Measurements from ENCODE around the gene PLEKHD1. TPM values are rescaled to one million over a fixed set of nuclear protein-coding genes. Genes with fewer than 3 reads are reported as not detected.

Gene PLEKHD1
- total RNA-seq, 1 donor from 2014 or later = 0.05 TPM

DNA sequence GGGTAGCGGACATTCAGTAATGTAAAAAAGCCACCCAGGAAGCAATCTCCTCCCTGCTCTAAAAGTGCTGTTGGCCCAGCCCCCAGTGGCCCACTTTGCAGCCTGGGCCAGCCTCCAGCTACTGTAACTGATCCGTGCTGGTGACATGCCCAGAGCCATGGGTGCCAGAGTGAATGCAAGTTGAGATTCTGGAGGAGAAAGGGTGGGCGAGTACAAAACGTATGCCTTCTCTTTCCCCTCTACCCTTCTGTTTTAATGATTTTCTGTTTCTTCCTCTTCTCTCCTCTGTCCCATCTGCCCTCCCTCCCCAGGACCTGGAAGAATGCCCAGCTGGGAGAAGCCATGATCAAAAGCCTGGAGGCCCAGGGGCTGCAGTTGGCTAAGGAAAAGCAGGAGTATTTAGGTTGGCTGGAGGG is 16.9 kb downstream of the PLEKHD1 start:
- Mint-ChIP-seq H3K4me1 (ENCODE audit: low read depth, unreplicated experiment) (no peaks in the 10 kb centered on the region), H3K36me3 (ENCODE audit: low read depth, unreplicated experiment) (no peaks in the 10 kb centered on the region), H3K27ac (ENCODE audit: unreplicated experiment) (no peak overlapping the region), H3K4me3 (ENCODE audit: unreplicated experiment) (no peak overlapping the region), H3K27me3 (ENCODE audit: low read depth, unreplicated experiment) (peaks cover 49% of the 10 kb centered on the region), H3K9me3 (ENCODE audit: unreplicated experiment) (no peaks in the 10 kb centered on the region)
- FAIRE-seq (no peak), DNase-seq (ENCODE audit: low read depth) (no peak)
- no peaks in the 10 kb centered on the region for H3K36me3 ChIP-seq (ENCODE audit: insufficient read depth, low read length)
- H3K9me3 ChIP-seq (ENCODE audit: insufficient read depth, low read depth, low read length) = no peaks in the 10 kb centered on the region
- peaks cover 13% of the 10 kb centered on the region for H3K27me3 ChIP-seq (ENCODE audit: insufficient read depth, low read length)
- H4K20me1 ChIP-seq (ENCODE audit: insufficient read depth, low read length) = no peaks in the 10 kb centered on the region
- no peak overlapping the region for H2AFZ ChIP-seq (ENCODE audit: low read depth, low read length)
- H3K4me1 ChIP-seq (ENCODE audit: insufficient read depth, low read length) = no peaks in the 10 kb centered on the region
- H3K79me2 ChIP-seq (ENCODE audit: insufficient read depth, low read length) = no peaks in the 10 kb centered on the region
- no peak overlapping the region for H3K9ac ChIP-seq (ENCODE audit: low read length)
- H3K4me2 ChIP-seq (ENCODE audit: low read length) = no peak overlapping the region
- no peak overlapping the region for H3K4me3 ChIP-seq (ENCODE audit: insufficient read depth, low read depth, low read length)
- TF ChIP-seq, protein P1, sequence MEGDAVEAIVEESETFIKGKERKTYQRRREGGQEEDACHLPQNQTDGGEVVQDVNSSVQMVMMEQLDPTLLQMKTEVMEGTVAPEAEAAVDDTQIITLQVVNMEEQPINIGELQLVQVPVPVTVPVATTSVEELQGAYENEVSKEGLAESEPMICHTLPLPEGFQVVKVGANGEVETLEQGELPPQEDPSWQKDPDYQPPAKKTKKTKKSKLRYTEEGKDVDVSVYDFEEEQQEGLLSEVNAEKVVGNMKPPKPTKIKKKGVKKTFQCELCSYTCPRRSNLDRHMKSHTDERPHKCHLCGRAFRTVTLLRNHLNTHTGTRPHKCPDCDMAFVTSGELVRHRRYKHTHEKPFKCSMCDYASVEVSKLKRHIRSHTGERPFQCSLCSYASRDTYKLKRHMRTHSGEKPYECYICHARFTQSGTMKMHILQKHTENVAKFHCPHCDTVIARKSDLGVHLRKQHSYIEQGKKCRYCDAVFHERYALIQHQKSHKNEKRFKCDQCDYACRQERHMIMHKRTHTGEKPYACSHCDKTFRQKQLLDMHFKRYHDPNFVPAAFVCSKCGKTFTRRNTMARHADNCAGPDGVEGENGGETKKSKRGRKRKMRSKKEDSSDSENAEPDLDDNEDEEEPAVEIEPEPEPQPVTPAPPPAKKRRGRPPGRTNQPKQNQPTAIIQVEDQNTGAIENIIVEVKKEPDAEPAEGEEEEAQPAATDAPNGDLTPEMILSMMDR (IDR thresholded peaks at IDR 0.05; ENCODE audit: insufficient read depth, low read depth, low read length) = no peak
- no peak for TF ChIP-seq EZH2 (IDR thresholded peaks at IDR 0.05; ENCODE audit: insufficient read depth, low read length)
- no peak overlapping the region for H3K27ac ChIP-seq (ENCODE audit: low read depth, low read length)

DNA sequence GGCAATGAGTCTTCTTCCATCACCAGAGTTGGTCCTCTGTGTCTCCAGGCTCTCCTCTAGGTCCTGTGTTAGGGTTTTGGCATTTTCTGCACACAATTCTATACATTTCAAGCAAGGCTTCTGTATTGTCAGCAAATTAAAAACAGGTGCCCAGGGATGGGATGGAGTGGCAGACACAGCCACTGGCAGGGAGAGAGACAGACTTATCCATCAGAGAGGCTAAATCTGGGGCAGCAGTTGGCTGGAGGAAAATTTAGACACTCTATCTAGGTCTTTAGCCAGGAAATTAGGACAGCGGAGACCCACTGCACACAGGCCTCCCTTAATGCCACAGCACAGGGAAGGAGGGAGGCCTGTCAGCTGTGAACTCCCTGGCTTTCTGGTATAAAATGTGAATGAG is 20.2 kb downstream of the PLEKHD1 start:
- H3K4me3 Mint-ChIP-seq (ENCODE audit: unreplicated experiment) = no peak overlapping the region
- TF ChIP-seq, protein P1 (IDR thresholded peaks at IDR 0.05; ENCODE audit: insufficient read depth, low read depth, low read length) = no peak
- TF ChIP-seq EZH2 (IDR thresholded peaks at IDR 0.05; ENCODE audit: insufficient read depth, low read length) = no peak
- Histone ChIP-seq H3K27ac (ENCODE audit: low read depth, low read length) (no peak overlapping the region), H2AFZ (ENCODE audit: low read depth, low read length) (no peak overlapping the region), H3K4me2 (ENCODE audit: low read length) (no peak overlapping the region), H3K4me1 (ENCODE audit: insufficient read depth, low read length) (no peaks in the 10 kb centered on the region), H3K27me3 (ENCODE audit: insufficient read depth, low read length) (peaks cover 13% of the 10 kb centered on the region), H3K9ac (ENCODE audit: low read length) (no peak overlapping the region), H3K9me3 (ENCODE audit: insufficient read depth, low read depth, low read length) (no peaks in the 10 kb centered on the region), H3K4me3 (ENCODE audit: insufficient read depth, low read depth, low read length) (no peak overlapping the region), H4K20me1 (ENCODE audit: insufficient read depth, low read length) (no peaks in the 10 kb centered on the region), H3K79me2 (ENCODE audit: insufficient read depth, low read length) (no peaks in the 10 kb centered on the region), H3K36me3 (ENCODE audit: insufficient read depth, low read length) (no peaks in the 10 kb centered on the region)
- H3K4me1 Mint-ChIP-seq (ENCODE audit: low read depth, unreplicated experiment) = no peaks in the 10 kb centered on the region
- FAIRE-seq (no peak), DNase-seq (ENCODE audit: low read depth) (no peak)
- no peaks in the 10 kb centered on the region for H3K9me3 Mint-ChIP-seq (ENCODE audit: unreplicated experiment)
- peaks cover 38% of the 10 kb centered on the region for H3K27me3 Mint-ChIP-seq (ENCODE audit: low read depth, unreplicated experiment)
- H3K36me3 Mint-ChIP-seq (ENCODE audit: low read depth, unreplicated experiment) = no peaks in the 10 kb centered on the region
- H3K27ac Mint-ChIP-seq (ENCODE audit: unreplicated experiment) = no peak overlapping the region

DNA sequence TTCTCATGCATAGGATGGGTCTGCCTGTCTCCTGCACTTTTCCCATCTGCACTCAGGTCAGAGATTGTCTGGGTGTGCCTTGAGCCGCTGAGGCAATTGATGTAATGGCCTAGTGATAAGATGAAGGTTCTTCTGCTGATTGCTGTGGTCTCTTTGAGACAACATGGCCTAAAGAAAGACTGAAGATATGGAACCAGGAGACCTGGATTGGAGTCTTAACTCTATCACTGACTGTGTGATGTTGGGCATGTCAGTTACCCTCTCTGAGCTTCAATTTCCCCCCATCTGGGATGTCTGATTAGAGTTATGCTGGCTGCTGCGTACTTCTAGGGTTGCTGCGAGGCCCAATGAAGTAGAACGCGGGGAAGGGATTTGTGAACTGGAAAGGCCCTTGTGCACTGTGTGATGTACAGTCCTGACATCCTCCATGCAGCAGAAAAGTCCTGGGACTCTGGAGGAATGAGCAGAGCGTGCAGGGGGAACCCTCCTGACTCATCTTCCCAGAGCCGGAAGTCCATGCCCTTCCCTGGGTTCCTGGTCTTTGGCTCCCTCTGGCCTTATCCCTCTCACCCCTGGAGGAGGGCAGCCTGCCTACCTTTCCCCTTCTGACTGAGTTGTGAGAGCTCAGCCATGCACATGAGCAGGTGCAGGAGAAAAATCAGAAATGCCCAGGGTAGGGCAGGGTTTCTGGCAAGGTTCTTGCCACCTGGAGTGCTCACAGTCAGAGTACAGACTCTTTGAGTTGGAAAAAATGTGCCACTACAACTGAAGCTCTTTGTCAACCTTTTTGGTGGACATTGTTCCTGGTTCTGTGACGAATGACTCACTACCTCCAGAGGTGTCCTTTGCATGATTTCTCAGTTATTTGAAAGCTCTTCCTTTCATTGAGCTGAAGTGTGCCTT is 21.1 kb downstream of the PLEKHD1 start:
- H3K4me2 ChIP-seq (ENCODE audit: low read length) = no peak overlapping the region
- no peak for TF ChIP-seq EZH2 (IDR thresholded peaks at IDR 0.05; ENCODE audit: insufficient read depth, low read length)
- peaks cover 13% of the 10 kb centered on the region for H3K27me3 ChIP-seq (ENCODE audit: insufficient read depth, low read length)
- FAIRE-seq = no peak
- Mint-ChIP-seq H3K4me3 (ENCODE audit: unreplicated experiment) (no peak overlapping the region), H3K27ac (ENCODE audit: unreplicated experiment) (no peak overlapping the region), H3K4me1 (ENCODE audit: low read depth, unreplicated experiment) (no peaks in the 10 kb centered on the region), H3K36me3 (ENCODE audit: low read depth, unreplicated experiment) (no peaks in the 10 kb centered on the region), H3K9me3 (ENCODE audit: unreplicated experiment) (no peaks in the 10 kb centered on the region), H3K27me3 (ENCODE audit: low read depth, unreplicated experiment) (peaks cover 35% of the 10 kb centered on the region)
- no peaks in the 10 kb centered on the region for H3K4me1 ChIP-seq (ENCODE audit: insufficient read depth, low read length)
- no peak overlapping the region for H3K27ac ChIP-seq (ENCODE audit: low read depth, low read length)
- H3K4me3 ChIP-seq (ENCODE audit: insufficient read depth, low read depth, low read length) = no peak overlapping the region
- no peaks in the 10 kb centered on the region for H3K36me3 ChIP-seq (ENCODE audit: insufficient read depth, low read length)
- H2AFZ ChIP-seq (ENCODE audit: low read depth, low read length) = no peak overlapping the region
- DNase-seq (ENCODE audit: low read depth) = no peak
- no peaks in the 10 kb centered on the region for H4K20me1 ChIP-seq (ENCODE audit: insufficient read depth, low read length)
- no peaks in the 10 kb centered on the region for H3K79me2 ChIP-seq (ENCODE audit: insufficient read depth, low read length)
- no peaks in the 10 kb centered on the region for H3K9me3 ChIP-seq (ENCODE audit: insufficient read depth, low read depth, low read length)
- H3K9ac ChIP-seq (ENCODE audit: low read length) = no peak overlapping the region
